Dedifferentiated amniotic fluid mesenchymal stem cell (primary cell): Measurements from ENCODE around the gene FRMPD1.

Source experiments
- DNase-seq: peaks from one replicate; pipeline ENCODE4 v3.0.0-alpha.2; 2016; ENCODE audit errors: extremely low spot score

The FRMPD1 gene

GRCh38 chr9:37682951-37683350 is 32.2 kb downstream of the FRMPD1 start:
- DNase-seq = no peak

DNA sequence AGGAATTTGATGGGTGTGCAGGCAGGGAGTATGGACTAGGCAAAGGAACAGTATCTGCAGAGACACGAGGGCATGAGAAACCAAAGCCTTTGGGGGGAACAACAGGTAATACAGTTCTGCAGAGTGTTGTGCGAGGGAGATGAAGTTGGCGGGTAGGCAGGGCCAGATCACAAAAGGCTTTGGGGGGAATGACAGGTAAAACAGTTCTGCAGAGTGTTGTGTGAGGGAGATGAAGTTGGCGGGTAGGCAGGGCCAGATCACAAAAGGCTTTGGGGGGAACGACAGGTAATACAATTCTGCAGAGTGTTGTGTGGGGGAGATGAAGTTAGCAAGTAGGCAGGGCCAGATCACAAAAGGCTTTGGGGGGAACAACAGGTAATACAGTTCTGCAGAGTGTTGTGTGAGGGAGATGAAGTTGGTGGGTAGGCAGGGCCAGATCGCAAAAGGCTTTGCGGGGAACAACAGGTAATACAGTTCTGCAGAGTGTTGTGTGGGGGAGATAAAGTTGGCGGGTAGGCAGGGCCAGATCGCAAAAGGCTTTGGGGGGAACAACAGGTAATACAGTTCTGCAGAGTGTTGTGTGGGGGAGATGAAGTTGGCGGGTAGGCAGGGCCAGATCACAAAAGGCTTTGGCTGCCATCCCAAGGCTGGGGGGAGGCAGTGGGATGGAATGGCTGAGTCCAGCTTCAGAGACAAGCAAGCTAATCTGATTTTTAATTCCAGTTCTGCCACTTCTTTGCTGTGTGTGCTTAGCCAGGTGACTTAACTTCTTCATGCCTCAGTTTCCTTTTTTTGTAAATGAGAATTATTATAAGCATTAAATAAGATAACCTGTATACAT is 33.0 kb downstream of the FRMPD1 start:
- no peak for DNase-seq

DNA sequence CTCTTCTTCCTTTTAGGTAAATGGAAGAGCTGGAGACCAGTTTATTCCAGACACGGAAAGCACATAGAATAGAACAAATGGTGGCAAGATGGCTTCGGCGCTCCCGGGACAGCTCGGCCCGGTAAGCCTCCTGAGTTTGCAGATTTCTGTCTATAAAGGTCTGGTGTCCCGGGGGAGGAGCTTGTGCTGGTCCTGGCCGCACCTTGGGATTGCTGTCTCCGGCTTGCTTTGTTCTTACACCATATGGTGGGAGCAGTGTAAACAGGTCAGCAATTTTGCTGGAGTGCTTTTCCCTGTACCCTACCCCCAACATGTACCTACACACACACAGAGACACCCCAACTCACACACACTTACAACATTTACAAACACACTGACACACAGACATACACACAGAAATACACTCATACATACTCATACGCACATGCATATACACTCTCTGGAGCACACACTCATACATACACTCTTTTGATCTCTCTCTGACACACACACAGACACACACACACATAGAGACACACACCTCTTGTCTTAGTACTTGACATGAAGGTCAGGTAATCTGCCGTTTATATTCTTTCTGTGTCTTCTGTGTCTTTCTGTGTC is 42.0 kb downstream of the FRMPD1 start:
- DNase-seq = no peak

- DNase-seq = no peak
These were observed 42.5 kb downstream of the FRMPD1 start for GRCh38 chr9:37693260-37693659.

DNA sequence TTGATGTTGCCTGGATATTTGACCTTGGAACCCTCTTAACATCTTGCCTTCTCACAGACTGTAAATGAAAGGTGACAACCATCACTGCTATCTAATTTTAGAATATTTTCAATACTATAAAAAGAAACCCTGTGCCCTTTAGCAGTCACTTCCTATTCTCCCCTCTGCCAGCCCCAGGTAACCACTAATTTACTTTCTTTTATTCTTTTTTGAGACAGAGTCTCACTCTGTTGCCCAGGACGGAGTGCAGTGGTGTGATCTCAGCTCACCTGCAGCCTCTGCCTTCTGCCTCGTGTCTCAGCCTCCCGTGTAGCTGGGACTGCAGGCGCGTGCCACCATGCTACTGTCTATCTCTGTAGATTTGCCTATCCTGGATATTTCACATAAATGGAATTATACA is 43.6 kb downstream of the FRMPD1 start:
- DNase-seq = no peak

DNA sequence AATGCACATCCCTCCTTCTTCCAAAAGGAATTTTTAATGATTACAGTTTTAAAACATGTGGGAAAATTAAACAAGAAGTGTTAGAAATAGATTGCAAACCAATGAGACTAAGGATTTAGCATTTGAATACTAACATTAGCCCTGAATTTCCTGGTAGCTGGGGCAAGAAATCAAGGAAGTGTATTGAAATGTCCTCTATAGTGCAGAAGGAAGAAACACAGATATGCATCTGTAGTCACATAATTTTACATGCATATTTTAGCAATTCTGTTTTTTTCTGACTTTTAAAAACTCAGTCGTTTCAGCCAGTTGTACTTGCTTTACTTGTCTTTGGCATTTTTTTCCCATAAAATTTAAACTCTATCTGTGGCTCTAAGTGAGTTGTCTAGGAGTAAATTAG is 45.8 kb downstream of the FRMPD1 start:
- no peak for DNase-seq

GRCh38 chr9:37700131-37700530 is 49.4 kb downstream of the FRMPD1 start:
- DNase-seq = no peak

GRCh38 chr9:37700900-37701299 is 50.1 kb downstream of the FRMPD1 start:
- no peak for DNase-seq

DNA sequence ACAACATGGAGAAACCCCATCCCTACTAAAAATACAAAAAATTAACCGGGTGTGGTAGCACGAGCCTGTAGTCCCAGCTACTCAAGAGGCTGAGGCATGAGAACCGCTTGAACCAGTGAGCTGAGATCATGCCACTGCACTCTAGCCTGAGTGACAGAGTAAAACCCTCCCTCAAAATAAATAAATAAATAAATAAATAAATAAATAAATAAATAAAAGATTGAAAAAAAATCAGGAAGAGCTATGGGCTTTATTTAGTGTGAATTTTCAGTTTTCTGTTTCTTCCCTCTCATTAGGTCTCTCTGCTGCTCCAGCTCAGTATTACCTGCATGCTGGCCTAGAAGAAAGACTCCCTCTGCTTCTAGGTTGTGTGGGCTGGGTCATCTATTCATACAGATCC is 55.0 kb downstream of the FRMPD1 start:
- no peak for DNase-seq

DNA sequence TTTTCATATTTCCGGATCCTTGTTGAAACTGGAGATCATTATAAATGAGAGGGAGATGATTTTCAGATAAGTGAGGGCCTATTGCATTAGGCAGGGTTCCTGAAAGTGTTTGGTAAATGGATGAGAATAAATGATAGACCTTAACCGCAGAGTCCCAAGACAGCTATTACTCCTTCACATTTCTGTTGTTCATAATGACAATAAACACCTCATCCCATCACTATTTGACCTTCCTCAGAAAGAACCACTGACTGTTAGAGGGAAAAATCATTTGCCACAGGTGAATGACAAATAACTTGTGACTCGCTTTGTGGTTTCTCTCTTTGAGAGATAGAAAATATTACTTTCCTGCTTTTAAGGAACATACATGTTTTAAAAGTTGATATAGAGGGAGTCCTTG is 55.5 kb downstream of the FRMPD1 start:
- no peak for DNase-seq

GRCh38 chr9:37707748-37708147 is 57.0 kb downstream of the FRMPD1 start:
- DNase-seq = no peak

- DNase-seq = no peak
These were observed 59.3 kb downstream of the FRMPD1 start for GRCh38 chr9:37710046-37710445.

DNA sequence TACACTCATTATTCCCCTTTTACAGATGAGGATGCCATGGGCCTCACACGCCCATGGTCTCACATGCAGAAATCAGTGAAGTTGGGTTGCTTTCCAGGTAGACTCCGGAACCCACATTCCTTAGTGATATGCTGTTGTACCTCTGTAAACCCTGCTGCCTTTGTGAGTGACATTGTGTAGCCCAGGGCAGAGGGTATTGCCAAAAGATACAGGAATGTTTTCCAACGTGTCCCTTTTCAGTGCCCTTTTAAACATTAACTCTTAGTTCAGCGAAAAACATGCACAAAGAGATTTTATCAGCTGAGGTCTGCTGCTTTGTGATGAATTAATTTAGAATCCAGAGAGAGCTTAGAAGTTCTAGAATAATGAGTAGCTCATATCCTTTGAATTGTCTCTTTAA is 64.5 kb downstream of the FRMPD1 start:
- no peak for DNase-seq

GRCh38 chr9:37715991-37716505 is 65.3 kb downstream of the FRMPD1 start:
- DNase-seq = no peak

DNA sequence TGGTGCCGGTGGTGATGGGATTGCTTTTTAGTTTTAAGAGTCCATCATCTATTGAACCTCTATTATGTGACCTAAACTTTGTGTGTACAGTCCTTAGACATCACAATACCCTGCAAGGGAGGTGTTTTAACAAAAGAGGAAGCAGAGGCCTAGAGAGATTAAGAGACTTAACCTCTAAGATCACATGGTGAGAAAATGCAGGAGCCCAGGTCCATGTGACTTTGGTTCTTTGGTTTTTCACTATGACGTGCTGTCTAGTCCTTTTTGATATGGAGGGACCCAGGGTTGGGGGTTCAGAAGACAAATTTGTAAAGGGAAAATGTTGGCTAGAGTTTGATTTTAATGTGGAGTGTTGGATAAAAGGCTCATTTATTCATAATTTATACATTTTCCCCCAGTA is 68.8 kb downstream of the FRMPD1 start:
- DNase-seq = no peak

DNA sequence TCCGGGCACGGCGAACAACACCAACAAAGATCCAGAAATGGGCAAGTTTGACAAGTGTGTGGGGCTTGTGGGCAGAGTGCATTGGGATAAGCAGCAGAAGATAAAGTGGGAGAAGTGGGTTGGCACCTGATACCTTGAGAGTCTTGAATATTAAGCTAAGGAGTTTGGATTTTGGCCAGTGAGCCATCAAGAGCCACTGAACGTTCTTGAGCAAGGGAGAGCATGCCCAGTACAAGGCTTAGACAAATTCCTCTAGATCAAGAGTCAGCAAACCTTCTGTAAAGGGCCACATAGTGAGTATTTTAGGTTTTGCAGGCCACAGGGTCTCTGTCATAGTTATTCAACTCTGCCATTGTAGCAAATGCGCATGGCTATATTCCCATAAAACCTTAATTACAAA is 76.3 kb downstream of the FRMPD1 start:
- no peak for DNase-seq

GRCh38 chr9:37729499-37729898 is 78.7 kb downstream of the FRMPD1 start:
- no peak for DNase-seq

DNA sequence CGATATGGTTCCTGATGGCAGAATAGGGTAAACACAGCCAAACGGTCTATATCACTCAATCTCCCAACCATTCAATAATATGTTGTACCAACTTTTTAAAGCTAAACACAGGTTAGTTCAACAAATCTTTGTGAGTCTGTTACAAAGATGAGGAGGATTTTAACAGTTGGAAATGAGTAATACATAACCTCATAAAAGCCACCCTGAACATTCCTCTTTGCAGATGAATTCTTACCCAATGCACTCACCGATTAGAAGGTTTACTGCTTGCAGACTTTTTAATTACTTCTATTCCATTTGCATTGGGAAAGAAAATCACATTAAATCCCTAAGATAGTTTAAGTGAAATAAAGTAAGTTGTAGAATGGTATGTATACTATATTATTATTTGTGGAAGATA is 79.5 kb downstream of the FRMPD1 start:
- DNase-seq = no peak

DNA sequence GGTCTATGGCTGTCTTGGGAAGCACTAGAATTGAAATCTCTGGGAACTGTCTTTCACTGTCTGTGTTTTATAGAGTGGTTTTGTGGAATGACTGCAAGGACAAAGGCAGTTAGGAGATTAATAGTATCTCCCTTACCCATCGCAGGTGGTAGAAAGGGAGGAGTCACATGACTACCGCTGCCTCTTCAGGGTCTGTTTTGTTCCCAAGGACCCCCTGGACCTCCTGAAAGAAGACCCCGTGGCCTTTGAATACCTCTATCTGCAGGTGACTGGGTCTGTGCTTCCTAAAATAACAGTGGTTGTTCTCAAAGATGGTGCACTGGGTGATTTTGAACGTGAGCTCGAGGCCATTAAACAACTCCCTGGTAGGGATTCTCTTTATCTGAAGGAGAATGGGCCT is 80.1 kb downstream of the FRMPD1 start:
- DNase-seq = no peak

DNA sequence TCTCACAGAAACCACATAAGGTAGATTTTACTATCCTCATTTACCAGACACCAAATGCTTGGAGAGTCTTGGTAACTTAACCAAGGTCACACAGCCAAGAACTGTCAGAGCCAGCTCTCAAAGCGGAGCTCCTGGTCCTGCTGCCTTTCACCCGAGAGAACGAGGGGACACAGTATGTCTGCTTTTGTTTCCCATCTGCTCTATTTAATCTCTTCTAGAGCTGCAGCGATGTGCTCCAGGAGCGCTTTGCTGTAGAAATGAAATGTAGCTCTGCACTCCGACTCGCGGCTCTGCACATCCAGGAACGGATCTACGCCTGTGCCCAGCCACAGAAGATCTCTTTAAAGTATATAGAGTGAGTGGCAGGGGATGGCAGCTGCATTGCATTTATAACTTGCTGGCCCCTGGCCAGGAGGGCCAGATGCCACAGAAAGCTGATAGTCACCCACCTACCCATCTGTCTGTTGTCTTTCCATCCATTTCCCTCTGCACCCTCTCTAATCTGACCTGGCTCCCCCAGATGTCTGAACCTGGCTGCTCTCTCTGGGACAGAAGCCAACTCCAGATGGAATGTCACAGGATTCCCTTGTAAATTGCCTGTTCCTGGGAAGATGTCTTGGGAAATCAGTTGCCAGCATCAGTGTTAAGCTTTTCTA is 81.5 kb downstream of the FRMPD1 start:
- no peak for DNase-seq

- no peak for DNase-seq
These were observed 82.2 kb downstream of the FRMPD1 start for GRCh38 chr9:37732952-37733351.

GRCh38 chr9:37739222-37739621 is 88.5 kb downstream of the FRMPD1 start:
- no peak for DNase-seq

- no peak for DNase-seq
These were observed 89.4 kb downstream of the FRMPD1 start for GRCh38 chr9:37740128-37740527.
